Measurements from ENCODE around the gene SEC14L5.

The SEC14L5 gene

DNA sequence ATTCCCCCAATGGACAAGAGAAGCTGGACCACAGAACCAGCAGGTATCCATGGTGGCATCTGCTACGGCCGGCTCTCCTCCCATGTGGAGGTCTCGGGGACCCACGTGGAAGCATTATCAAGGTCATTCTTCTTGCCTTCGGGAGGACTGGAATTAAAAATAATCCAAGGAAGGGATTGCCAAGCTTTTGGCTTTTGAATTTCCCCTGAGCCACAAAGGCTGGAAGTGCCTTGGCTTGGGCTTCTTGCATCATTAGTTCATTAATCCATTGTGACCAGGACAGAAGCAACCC, 59.5 kb downstream of the SEC14L5 start:
- DNase-seq = no peak

DNA sequence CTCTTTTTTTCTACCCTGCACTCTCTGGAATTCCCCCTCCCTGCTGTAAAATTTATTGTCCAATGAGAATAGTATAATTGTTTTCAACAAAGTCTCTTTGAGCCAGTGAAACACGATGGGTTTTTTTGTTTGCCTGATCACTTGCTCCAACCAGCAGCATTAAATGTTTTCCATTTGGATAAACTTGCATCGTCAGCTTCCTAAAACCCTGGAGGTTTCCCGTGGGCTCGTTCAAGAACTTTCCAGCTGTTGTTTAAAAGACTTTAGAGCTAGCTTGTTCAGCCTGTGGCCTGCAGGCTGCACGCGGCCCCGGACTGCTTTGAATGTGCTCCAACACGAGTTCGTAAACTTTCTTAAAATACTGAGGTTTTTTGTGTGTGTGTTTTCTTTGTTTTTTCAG, 60.7 kb downstream of the SEC14L5 start:
- no peak for DNase-seq

DNA sequence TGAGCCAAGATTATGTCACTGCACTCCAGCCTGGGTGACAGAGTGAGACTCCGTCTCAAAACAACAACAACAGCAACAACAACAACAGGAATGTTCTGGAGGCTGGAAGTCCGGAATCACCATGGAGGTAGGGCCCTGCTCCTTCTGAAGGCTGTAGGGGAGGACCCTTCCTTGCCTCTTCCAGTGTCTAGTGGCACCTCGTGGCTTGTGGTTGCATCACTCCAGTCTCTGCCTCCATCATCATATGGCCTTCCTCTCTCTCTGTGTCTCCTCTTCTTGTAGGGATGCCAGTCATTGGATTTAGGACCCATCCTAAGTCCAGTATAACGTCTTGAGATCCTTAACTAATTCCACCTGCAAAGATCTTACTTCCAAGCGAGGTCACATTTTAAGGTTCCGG, 61.6 kb downstream of the SEC14L5 start:
- DNase-seq = no peak

DNA sequence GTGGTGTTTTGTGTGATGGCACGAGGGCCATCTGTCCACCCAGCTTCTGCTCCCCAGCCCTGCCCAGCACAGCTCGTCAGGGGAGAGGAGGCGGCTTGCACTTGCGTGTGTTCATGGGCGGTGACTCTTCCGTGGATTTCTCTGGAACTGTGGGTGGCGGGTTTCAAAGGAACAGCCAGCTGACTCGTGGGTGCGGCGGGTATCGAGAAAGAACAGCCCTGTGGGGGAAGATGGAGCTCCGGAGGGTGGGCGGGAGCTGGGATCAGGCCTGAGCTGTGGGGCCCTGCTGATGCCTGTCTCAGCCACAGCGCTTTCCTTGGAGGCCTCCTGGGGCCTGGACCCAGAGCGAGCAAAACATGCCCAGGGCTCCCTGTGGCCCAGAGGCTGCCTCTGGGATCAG, 62.4 kb downstream of the SEC14L5 start:
- DNase-seq = no peak

DNA sequence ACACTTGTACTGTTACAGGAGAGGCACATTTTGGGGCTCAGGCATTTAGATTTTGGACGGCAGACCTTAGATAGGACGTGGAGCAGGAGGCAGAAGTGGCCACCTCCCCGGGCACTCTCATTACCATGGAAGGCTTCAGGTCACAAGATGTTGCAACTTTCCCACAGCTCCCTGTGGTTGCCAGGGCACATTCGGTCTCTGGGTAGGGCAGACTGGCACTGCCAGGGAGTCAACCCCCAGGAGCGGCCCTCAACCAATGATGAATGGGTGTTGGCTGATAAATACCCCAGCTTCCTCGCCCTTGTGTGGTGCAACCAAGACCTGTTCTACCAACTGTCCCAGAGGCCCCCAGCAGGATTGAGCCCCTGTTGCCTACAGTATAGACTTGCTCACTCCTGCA, 64.4 kb downstream of the SEC14L5 start:
- no peak for DNase-seq

DNA sequence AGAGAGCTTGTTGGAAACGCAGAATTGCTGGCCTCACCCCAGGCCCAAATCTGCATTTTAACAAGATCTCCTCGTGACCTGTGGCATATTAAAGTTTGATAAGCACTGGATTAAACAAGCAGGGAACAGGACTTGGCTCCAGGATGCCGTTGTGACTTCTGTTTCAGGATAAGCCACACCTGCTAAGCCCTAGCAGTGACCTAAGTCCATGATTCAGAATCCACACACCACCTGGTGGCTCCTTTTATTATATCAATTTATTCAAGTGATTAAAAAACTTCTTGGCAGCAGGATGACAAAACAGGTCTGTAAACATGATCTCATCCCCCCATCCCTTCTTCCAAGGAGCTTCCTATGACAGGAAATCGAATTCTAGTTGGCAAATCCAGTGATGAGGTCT, 66.5 kb downstream of the SEC14L5 start:
- DNase-seq = no peak

DNA sequence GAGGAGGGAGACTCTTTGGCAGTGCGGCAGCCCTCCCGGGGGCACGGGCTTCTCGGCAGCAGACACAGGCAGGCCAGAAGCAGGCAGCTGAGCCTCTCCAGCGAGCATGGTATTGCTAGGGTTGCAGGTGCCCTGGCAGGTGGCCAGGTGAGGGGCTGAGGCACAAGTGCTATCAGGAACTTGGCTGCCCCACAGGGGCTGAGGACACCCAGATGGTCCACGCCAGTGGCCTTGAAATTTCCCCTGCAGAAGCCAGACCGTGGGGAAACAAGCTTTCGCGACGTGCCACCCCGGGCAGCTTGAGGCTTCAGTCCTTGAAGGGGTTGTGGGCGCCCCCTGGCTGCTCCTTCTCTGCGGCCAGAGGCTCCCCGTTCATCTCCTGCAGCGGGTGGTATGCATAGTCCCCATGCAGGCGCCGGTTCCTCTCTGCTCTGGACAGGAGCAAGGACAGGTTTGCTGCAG, 67.1 kb downstream of the SEC14L5 start:
- DNase-seq = no peak

DNA sequence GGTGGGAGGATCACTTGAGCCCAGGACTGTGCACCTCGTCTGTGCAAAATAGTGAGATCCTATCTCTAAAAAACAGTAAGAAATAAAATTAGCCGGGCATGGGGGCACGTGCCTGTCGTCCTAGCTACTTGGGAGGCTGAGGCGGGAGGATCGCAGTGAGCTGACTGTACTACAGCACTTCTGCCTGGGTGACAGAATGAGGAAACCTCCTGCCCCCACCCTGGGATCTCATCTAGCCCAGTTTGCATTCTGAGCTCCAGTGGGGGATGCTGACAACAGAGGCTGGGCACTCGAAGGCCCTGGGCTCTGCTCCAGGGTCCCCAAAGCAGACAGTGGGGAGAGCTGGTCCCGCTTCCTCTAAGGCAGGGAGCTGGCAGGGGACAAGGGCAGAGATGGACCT, 68.5 kb downstream of the SEC14L5 start:
- DNase-seq = no peak

DNA sequence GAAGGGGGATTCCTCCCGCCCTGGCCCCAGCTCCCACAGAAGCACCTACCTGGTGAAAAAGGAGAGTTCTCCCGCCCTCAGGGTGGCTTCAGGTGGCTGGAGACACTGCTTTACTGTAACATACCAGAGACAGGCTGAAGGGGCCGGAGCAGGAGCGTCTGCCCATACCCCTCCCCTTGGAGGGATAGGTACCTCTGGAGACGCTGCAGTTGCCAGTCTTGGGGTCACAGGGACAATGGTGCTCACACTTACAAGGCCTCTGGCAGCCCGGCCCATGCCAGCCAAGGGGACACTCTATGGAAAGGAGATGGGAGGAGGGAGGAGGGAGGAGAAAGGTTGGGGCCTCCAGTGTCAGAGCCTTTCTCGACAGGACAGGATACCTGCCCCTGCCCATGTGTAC, 69.0 kb downstream of the SEC14L5 start:
- no peak for DNase-seq

DNA sequence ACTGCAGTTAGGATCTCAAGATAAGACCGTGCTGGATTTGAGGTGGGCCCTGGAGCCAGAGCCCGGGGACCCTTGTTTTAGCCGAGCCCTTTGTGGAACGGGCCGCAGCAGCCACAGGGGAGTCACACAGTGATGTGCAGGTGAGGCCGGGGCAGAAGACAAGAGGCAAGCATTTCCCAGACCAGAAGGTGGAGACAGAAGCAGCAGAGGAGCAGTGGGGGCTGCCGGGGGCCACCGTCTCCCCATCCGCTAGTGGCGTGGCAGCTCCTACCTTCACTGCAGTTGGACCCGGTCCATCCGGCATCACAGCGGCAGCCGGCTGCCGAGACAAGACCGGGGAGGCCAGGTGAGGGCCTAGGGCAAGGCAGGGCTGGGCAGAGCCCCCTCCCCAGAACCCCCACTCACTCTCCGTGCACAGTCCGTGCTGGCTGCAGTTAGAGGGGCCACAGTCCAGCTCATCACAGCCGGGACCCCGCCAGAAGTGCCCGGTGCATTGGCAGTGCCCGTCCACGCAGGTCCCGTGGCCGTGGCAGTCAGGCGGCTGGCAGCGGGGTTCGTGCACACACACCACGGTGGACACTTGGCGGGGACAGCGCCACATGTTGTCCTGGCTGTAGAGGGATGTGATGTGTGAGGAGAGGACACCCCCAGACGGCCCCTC, 69.6 kb downstream of the SEC14L5 start:
- DNase-seq = no peak

DNA sequence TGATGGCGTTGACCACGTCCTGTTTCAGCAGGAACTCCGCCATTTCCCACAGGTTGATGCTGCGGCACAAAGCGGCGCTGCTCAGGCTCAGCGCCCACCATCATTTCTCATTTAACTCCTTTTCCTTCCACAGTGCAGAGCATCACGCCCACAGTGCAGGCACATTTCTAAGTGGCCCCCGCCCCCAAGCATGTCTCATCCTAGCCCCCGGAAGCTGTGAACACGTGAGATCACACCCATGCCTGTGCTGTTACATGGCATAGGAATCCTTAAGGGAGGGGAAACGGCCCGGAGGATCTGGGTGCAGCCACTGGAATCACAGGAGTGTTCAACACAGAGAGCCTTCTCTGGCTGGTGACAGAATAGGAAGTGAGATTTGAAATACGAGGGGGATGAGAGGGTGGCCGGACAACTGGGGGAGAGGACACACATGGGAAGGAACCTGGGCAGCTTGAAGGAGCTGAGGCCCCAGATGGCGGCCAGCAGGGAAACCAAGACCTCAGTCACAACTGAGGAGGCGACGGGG, 70.9 kb downstream of the SEC14L5 start:
- no peak for DNase-seq

DNA sequence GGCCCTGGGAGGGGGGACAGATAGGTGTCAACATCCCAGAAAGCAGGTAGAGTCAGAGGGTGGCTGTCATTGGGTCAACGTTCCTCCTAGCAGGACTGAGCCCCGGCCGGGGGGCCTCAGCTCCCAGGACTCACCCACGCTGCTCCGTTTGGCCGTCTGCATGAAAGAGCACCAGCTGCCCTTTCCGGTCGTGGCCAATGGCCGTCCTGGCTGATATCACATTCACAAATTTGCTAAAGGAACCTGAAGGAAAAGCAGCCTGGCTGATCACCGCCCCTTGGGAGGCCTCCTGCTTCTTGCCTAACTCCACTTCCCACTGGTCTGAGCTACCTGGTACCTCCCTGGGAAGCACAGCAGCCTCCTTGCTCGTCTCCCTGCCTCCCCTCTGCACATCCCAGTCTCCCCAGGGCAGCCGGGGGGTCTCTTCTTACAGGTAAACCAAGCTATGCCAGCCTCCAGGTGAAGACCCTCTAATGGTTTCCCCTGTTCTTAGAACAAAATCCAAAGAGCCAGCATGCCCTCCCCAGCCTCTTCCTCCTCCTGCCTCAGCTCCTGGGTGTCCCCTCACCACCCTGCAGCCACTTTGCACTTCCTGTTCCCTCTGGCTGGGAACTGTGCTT, 72.2 kb downstream of the SEC14L5 start:
- no peak for DNase-seq

DNA sequence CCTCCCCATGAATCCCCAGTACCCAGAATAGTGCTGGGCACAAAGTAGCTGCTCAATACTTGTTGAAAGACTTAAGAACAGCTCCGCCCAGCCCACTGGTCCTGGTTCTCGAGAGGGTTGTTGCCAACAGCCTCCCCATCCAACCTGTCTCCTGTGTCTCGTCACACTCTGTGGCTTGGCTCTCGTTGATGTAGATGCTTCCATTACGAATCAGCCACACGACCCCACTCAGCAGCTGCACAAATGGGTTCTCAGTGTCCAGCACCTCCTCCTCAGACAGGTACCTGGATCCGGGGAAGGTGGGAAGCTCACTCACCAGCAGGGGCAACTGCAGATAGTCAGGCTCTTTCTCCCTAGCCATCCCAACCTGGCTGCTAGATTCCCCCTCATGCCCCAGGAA, 73.5 kb downstream of the SEC14L5 start:
- no peak for DNase-seq

DNA sequence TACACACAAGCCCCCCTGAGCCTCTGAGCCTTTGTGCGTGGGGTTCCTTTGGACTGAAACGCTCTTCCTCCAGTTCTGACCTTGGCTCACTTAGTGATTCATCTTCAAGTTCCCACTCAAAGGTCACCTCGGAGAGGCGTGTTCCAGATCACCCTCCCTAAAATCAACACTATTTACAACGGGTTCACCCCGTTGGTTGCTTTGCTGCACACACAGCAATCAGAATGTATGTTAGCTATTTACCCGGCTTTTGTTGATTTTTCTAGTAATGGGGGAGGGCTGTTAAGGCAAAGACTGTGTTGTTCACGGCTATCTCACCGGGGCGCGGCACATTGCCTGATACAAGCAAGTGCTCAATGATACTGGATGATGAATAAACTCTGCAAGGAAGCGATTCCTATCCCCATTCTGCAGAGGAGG, 74.6 kb downstream of the SEC14L5 start:
- DNase-seq = peak; percentile 15

DNA sequence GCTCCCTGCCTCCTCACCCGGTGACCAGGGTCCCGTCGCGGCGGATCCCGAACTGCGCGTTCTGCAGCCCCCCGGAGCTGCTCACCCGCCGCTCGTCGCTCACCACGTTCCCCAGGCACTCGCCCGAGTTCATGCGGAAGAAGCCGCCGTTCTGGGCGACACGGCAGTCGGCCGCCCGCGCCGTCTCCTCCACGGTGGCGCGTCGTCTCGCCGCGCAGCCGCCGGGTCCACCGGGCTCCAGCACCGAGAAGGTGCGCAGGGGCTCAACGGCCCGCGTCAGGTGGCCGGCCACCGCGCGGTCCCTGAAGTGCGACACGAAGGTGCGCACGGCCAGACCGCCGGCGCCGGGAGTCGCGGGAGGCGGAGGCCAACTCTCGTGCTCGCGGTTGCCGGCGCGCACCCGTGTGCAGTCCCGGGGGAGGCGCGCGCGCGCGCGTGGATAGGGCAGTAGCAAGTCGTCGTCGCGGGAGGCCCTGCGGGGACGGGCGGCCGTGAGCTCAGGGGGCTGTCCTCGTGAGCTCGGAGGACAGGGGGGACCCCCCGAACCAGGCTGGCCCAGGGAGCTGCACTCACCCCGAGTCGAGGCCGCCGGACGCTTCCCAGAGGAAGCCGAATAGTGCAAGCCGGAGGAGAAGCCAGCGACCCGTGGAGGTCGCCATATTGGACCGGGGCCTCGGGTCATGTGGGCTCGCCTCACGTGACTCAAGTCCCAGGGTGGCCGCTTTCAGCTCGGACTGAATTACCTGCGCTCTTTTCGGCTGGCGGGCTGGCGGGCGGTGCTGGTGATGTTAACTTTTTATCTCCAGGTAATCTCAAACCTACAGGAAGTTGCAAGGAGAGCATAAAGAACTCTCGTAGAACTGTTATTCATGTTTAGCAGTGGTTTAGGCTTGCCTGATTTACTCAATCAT, 75.4 kb downstream of the SEC14L5 start, which contains the start of gene NAGPA:
TSS of gene NAGPA (minus strand) at position 680 of the 911 bp plus-strand sequence. CDS start at position 659, 21 bp downstream.
- peak; percentile 83 for DNase-seq

DNA sequence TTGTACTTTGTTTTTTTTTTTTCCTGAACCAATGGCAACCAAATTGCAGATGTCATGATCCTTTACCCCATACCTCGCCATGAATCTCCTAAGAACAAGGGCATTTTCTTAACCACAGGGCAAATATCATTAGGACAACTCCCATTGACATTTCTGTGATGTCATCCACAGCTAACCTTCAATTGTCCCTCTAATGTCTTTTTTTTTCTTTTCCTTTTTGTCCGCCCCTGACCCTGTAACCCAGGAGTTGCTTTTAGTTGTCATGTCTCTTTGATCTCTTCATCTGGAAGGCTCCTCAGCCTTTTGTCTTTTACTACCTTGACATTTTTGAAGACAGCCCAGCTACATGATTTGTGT, 76.0 kb downstream of the SEC14L5 start:
- DNase-seq = no peak

DNA sequence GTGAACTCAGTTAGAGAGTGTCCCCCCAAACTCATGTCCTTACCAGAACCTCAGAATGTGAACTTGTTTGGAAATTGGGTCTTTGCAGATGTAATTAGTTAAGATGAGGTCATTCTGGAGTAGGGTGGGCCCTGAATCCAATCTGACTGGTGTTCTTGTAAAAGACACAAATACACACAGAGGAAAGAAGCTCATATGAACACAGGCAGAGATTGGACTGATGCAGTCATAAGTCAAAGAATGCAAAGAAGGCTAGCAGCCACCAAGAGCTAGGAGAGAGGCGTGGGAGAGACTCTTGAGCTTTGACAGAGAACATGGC, 77.7 kb downstream of the SEC14L5 start:
- DNase-seq = no peak

DNA sequence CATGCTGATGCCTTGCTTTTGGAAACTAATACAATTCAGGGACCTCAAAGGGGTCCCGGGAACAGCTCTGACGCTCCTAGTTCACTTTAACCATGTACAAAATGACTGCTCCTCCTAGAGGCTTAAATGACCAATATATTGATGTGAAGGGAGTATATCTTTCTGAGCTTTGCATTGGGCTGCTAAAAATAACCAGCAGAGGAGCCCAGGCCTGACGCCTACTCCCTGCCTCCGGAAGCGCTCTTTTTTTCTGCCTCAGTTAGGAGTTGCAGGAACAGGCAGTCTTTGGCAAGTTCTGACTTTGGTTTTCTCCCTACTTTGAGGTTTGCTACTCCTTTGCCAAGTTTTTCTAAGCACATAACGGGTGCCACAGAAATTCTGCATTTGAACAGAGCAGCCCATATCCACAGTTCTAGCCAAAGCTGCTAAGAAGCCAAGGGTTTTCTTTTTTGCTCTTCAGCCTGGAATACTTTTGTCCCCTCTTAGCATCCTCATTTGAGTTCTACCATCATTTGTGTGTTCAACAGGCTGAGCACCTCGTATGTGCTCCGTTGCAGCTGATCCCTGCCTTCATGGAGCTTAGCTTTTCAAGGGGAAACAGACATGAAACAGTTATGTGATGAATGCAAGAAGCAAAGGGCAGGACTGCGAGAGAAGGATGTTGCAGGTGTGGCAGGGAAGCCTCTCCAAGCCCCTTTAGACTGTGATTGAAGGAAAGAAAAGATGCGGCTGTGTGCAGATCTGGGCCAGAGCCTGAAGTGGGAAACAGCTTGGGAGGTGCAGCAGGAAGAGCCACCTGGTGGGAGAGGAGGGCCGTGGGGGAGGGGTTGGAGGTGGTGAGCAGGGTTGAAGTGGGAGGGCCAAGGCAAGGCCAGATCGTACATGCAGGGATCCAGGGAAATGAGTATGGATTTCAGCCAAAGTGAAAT, 78.4 kb downstream of the SEC14L5 start:
- no peak for DNase-seq

DNA sequence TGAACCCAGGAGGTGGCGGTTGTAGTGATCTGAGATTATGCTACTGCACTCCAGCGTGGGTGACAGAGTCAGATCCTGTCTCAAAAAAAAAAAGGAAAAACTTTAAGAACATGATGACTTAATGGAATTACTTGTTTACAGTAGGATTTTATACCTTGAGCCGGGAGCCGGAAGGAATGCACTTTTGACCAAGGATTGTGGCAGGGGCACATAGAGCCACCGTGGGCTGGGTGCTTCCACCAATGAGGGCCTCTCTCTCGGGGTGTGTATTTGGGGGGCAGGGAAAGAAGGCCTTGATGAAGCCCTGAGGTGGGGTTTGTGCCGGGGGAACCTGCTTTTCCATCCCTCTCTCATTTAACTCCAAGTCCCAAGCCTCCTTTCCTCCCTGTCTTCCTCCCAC, 82.3 kb downstream of the SEC14L5 start:
- DNase-seq = no peak

DNA sequence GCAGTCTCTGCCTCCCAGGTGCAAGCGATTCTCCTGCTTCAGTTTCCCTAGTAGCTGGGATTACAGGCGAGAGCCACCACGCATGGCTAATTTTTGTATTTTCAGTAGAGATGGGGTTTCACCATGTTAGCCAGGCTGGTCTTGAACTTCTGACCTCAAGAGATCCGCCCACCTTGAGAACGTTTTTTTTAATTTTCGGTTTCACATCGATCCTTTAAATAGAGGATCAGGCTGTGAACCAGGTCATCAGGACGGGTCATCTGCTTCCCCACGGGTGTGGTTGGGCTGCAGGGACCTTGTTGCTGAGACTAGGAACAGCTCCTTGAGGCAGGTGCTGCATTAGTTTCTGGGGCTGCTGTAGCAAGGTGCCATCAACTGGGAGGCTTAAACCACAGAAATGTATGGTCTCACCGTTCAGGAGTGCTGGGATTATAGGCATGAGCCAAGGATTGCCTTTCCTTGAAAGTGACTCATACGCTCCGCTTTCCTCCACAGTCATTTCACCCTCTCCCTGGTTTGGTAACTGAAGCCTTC, 83.5 kb downstream of the SEC14L5 start:
- no peak for DNase-seq

DNA sequence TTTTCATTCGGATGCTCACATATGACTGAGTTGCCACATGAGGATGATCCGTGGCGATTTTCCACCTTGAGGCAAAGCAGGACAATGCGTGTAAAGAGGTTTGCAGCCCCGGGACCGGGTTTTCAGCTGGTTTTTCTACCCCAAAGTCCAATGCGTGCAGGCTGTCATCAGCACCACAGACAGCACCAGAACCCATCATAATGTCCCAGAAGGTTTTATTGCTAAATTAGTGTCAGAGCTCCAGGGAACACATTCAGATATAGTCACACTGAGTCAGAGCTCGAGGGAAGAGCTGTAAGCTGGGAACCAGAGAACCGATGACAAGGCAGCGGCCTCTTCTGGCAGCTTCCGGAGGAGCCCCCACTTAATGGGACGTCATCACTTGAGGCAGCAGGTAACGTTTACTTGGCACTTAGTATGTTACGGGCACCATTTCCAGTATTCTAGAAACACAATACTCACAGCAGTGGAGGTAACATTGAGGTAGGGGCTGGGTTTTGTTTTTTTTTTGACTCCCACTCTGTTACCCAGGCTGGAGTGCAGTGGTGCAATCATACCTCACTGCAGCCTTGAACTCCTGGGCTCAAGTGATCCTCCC, 84.5 kb downstream of the SEC14L5 start:
- DNase-seq = no peak

DNA sequence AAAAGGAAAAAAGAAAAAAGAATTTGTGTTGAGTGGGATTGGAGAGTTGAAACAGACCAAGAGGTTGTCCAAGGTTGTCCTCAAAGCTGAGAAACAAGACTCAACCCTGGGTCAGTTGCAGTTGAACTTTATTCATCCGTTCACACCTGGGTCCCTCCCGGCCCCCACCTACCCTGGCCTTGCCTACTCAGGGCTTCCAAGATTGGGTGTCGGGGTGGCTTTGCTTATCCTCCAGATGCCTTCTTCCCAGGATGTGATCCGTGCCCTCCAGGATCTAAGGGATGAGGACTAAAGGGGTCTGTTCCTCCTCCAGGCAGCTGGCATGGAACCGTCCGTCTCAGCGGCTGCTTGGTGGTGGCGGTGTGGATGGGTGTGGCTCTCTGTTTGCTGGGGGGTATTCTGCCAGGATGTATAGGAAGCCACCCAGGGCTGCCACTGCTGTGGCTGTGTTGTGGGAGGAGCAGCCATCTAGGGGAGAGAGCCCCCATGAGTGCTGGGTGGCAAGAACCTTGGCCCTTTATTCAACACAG, 85.9 kb downstream of the SEC14L5 start:
- DNase-seq = no peak

Data from suppressor macrophage treated with lipopolysaccharide for 4 hours (primary cell).